Measurements from ENCODE around the gene TBC1D2.
"Not testable (repeated sequence)": the region's sequence is repeated elsewhere in the genome, so short reads cannot be mapped to it uniquely, and the experiment has no call there.

Gene TBC1D2

DNA sequence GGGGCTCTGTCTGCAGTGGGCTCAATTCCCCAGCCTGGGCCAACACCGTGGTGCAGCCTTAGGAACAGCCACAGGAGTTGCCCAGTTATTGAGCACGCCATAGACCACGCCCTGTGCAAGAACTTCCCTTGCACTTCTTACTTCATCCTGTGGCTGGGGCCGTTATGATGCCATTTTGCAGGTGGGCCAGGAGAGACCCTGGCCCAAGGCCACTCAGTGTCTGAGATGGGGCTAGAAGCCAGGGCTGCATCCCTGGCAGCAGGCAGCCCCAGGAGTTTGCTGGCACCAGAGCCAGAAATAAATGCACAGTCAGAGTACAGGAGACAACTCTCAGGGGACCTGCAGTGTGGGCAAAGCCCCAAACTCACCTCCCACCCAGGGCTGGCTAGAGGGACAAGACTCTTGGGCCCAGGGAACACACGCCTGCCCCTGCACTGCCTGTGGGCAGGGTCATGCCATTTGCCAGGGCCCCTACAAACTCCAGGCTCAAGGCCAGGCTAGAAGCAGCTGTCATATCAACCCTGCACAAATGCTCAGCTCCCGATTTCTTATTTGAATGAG, 69.8 kb downstream of the TBC1D2 start:
- no peak for DNase-seq

DNA sequence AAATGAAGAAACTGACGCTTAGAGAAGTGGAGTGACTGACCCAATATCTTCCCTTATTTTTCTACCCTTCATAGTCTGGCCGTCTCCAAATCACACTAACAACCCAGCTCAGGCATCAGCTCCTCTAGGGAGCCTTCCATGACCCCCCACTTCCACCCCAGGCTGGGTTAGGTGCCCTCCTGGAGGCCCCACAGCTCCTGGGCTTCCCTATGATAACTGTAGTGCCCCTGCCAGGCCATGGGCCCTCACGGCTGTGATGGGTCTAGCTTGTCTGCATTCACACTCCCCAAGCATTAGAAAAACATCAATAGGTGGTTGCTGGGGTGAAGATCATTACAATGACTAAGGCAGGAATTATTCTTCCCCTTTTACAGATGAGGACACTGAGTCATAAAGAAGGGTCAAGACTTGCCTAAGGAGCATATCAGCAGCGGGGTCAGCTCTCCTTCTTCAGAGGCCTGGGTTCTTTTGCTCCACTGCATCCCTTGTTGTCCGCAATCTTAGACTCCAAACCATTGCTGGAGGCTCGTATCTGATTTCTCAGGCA, 70.4 kb downstream of the TBC1D2 start:
- no peak for DNase-seq

DNA sequence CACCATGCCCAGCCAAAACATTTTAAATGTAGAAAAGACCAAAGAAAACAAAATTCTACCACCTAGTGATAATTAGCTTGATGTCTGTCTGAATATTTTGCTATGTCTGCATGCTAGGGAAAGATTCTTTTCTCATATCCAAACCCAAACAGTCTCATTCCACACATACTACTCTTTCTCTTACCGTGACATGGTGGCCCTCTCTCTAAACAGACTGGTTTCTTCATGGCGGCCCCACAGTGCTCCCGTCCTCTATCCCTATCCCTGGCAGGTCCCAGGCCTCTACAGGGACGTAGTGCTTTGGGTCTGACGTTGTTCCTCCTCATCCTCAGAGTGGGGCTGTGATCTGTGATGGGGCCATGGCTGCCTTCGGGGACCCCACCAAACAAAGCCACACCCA, 71.1 kb downstream of the TBC1D2 start:
- no peak for DNase-seq

DNA sequence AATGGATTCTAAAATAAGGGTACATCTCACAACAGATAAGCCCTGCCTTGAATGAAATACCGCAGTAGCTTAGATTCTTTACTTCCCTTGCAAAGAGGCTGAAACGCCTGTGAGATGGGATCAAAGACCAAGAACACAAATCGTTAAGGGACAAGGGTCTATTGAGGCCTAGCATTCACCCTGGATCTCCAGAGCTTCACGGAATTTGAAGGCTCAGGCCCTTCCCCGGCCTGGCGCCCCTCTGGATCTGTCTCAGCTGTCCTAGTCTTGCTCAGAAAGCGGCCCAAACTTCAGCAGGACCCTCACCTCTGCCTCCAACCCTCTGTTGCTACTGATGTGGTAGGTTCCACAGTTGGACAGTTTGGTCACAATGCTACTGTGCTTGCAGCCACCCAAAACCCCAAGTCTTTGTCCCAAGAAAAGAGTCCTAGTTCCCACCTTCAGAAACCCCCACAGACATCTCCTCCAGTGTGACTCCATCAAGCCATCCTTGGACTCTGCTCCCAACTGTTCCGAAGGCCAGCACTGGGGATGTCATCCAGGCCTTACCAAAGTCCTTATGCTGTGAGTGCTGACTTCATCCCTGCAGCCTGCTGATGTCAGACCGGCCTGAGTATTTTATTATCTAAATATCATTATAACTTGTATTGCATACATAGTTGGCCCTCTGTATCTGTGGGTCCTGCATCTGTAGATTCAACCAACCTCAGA, 72.4 kb downstream of the TBC1D2 start:
- no peak for DNase-seq

DNA sequence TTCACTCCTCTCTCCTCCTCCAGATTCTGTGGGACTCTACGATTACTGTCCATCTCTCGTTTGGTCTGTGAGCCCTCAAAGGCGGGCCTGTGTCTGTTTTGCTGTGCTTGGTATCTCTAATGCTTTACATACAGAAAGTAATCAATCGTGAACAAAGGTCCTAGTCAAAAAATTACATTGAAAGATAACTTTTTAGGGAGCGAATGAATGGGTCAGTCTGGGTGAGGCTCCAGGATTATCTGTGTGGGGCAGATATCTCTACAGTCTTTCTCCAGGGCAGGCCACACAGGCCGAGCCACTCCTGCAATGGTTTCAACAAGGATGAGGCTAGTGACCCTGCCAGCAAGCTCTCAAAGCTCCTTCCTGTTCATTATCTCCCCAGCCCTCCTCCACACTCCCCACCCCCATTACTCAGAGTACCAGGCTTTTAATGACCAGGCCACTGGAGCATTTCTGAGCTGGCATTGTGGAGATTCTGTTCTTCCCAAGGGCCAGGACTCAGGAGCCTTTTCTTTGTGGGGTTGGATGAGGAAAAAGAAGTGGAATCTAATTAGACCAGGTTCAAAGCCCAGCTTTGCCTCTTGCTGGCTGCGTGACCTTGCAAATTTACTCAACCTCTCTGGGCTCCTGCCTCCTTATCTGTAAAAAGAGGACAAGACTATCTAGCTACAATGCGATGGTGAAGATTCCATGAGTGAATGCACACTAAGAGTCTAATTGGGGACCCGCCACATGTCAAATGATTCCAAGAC, 73.2 kb downstream of the TBC1D2 start:
- DNase-seq, result no peak

DNA sequence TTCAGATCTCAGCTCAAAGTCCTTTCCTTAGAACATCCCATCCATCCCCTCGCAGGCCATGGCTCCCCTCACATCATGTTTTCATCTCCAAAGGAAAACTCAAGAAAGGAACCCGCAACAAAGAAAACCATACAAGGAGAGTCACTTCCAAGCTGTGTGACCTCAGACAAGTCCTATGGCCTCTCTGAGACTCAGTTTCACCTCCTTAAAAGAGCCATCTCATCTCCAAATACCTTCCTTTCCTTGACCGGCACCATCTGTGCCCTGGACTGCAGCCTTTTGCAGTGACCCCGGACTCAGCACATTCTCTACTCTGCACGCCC, 73.7 kb downstream of the TBC1D2 start:
- no peak for DNase-seq

DNA sequence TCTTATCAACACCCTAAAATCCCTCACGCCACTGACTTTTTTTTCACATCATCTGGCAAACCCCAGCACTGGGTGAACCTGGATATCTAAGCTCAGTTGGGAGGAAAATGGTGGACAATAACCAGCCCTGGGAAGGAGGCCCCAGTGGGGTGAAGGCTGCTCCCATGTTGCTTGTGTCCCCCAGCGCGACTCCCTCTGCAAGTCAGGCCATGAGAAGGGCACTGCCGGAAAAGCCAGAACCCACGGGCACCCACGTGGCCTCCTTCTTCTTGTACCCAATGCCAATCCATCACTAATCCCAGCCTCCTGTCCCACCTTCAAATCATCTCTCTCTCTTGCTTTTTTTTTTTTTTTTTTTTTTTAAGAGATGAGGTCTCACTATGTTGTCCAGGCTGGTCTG, 74.5 kb downstream of the TBC1D2 start:
- no peak for DNase-seq

DNA sequence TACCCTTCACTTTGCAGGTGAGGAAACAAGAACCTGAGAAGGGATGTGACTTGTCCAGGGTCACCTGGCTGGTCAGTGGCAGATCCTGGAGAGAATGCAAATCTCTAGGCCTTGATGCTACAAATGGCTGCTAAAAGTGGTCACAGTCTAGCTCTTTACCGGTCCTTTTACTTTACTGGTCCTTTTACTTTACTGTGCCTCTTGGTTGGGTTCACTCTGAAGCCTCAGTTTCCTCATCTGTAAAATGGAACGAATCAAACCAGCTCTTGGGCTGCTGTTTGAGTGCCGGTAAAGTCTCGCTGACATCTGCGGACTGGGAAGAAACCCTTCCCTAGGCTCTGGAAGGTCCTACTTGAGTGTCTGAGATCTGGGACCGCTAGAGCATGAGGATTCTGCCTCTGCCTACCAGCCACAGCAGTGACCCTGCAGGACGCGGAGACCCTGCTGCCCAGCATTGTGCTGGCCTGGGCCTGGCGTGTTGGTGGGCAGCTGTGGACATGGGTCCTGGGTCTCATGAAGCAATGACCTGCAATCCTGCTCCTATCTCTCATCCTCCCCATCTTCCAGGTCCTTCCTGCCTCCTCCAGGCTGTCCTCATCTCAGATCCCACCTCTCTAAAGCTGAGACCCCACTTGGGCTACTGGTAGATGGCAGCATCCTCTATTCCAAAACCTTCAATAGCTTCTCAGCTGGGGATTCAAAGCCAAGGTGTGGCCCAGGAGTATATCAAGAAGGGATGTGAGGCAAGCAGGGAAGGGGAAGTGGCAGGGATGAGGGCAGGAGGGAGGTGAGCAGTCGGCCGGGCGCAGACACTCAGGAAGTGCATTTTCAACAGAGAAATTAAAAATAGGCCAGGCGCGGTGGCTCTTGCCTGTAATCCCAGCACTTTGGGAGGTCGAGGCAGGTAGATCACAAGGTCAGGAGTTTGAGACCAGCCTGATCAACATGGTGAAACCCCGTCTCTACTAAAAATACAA, 76.3 kb downstream of the TBC1D2 start:
- DNase-seq, result no peak

DNA sequence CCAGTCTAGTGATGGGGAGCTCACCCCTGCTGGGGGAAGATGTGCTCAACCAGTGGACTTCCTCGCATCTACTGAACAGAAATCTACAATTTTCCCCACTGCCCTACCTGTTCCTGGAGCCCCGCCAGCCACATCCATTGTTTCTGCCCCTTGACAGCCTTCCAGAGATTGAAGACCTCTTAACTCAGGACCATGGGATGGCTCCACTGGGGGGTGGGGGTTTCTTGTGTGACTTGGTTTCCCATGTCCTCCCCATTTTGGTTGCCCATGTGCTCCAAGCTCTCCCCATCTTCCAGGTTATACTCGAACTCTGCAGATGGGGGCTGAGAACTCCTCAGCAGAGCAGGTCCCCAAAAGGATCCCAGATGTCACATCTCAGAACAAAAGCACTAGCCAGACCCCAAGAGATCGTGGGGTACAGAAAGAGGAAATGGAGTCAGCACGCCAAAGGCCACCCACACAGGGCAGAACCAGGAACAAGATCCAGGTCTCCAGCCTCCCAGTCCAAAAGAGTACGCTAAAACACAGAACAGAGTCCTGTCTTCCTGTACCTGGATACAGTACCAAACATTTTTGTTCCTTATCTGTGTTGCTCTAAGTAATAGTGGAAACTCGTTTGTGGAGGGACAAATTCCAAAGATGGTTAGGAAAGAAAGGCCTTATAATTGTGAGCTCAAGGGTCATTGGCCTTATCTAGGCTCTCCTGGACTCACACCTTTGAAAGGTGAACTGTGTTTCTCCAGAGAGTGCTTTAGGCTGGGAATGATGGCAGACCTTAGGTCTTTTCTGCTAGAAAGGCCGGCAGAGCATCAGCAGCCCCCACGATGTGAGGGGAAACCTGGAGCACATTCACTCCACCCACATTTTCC, 78.8 kb downstream of the TBC1D2 start:
- DNase-seq, result no peak

DNA sequence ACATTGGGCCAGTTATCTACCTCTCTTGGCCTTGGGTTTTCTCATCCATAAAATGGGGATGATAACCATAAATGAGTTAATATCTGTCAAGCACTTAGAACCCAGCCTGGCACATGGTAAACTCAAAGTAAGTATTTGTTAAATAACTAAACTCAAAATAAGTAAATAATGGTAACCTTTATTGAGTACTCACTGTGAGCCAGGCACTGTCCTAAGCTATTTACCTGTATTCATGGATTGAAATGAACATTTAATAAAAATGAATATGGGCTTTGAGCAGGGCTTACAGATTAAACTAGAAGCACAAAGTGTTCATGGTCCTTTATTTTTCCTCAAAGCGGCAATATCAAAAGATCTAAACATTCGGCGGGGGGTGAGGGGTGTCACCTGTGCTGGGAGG, 79.7 kb downstream of the TBC1D2 start:
- DNase-seq, result no peak

DNA sequence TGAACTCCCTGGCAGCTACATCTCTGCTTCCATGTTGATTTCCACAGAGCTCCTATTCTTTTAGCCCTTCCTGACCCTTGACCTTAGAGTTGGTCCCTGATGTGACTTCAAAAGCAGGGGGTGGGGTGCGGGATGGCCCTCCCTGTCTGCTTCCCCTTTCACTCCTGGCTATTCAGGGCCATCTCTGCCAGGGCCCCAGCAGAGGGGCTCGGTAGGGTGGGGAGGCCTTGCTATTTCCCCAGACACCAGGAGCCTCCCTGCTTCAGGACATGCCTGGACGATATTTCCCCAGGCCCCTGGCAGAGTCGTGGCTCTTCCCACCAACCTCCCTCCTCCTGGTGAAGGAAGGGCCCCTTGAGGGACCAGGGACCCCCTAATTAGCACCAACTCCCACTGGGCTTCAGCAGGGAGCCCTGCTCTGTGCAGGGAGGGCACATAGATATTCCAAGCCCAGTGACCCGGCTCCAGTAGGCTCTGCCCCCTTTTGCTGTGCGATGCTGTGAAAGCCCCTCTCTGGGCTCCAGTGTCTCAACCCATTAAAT, 80.3 kb downstream of the TBC1D2 start:
- DNase-seq, result no peak

DNA sequence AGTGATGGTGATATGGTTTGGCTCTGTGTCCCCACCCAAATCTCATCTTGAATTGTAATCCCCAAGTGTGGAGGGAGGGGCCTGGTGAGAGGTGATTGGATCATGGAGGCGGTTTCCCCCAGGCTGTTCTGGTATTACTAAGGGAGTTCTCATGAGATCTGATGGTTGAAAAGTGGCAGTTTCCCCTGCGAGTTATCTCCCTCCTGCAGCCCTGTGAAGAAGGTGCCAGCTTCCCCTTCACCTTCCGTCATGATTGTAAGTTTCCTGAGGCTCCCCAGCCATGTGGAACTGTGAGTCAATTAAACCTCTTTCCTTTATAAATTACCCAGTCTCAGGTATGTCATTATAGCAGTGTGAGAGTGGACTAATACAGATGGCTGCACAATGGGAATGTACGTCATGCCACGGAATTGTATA, 80.9 kb downstream of the TBC1D2 start:
- not testable (repeated sequence) for DNase-seq

DNA sequence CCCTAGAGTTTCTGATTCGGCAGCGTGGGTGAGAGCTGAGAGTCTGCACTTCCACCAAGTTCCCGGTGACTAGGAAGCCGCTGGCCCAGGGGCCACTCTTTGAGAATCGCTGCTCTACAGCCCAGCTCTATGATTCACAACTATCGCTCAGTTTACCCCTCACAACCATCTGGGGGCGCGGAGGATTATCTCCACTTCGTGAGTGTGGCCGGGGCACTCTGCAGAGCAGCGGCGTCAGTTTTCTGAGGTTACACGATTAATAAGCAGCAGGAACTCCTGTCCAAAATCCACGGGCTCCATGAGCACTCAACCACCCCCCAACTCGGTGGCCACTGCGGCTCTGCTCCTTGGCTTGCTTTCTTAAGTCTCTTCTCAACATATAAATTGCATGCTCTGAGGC, 82.3 kb downstream of the TBC1D2 start:
- no peak for DNase-seq

DNA sequence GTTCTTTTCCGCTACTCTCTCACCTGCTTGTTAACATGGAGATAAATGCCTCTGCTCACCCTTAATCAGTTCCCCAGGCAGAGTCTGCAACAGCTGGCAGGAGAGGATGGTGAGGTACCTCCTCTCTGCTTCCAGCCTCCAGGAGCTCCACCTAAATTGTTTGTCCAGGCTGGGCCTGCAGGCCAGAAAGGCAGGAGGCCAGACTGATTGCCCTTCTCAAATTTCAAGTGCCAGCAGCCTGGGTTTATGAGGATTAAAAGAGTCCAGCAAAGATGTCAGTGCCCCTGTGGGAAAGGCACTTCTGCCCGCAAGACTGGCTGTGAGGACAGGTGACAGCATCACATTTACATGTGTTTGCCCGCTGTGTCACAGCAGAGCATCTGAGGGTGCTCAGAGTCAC, 82.8 kb downstream of the TBC1D2 start:
- no peak for DNase-seq

DNA sequence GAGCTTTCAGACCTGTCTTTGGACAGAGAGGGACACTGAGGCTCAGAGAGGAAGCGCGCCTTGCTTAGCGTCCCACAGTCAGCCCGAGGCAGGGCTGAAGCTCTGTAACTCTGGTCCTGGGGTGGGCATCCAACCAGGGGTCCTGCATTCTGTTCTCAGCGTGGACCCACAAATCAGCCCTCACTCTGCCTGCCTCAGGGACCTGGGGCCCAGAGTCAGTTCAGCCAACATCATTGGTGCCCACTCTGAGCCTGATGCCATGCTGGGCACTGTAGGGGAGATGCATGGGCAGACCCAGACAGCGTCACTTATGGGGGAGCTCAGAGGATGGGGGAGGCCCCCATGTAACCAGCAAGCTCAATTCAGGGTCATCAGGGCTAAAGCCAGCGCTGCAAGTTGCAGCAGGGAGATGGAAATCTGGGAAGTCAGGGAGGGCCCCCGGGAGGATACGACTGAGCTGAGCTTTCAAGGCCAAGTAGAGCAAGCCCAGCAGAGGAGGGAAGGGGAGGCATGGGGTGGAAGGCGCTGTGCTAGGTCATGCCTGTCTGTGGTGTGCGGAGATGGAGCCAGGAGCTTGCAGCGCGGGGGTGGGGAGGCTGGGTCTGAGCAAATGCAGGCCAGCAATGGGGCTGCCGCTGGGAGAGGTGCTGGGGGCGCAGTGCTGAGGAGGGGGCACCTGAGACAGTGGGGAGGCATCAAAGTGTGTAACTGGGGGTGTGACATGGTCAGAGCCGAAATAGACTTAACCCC, 84.1 kb downstream of the TBC1D2 start:
- DNase-seq, result no peak

DNA sequence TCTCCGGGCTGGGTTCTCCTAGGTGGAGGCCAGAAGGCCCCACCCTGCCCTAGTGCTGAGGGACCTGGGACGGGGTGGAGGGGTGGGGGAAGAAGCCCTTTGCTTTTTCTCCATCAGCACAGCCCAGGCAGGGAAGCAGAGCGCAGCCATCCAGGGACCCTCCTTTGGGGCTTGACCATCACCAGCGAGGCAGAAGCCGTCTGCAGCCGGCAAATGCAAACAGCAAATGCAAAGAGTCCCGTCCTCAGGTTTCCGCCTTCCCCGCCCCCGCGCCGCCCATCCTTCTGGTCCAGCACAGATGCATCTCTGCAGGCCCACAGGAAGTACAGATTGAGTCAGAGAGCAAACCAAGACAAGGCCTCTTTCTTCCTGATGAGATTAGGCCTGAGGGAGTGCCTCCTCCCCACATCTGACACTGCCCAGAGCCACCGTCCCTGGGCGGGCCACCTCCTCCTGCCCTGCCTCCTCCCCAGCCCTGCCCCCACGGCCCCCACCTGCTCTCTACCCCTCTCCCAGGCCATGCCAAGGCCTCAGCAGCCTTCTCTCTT, 86.4 kb downstream of the TBC1D2 start:
- peak in 3 of 5 experiments; percentile 21 to 90 (median 26) for DNase-seq

DNA sequence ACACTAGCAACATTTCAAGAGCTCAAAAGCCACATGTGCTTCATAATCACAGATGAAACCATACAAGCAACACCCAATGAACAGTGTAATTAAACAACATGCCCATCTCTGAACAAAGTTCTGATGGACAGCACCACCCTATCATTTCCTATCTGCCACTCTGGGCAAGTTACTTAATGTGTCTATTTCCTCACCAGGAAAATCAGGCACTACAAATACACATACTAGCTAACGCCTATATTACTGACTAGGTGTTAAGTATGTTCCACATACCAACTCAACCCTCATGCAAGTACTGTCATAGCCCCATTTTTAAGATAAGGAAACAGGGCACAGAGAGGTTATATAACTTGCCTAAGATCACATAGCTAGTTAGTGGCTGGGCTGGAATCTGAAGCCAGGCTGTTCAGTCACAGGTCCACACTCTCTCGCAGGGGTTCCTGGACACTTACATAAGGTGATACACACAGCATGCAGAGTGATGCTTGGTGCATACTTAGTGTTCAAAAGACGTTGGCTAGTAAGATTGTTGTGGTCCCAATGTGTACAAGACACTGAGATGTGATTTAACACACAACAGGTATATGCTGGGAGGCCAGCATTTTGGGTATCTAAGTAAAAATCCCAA, 87.2 kb downstream of the TBC1D2 start:
- peak in 1 of 5 experiments; percentile 35 for DNase-seq

DNA sequence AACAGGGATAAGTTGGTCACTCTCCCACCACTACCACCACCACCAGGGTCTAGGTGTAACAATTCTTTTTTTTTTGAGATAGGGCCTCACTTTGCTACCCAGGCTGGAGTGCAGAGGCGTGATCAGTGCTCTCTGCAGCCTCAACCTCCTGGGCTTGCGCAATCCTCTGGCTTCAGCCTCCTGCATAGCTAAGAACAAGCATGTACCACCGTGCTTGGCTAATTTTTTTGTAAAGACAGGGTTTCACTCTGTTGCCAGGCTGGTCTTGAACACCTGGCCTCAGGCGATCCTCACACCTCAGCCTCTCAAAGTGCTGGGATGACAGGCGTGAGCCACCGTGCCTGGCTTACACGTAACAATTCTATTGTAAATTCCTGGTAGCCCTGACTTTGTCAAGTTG, 90.5 kb downstream of the TBC1D2 start:
- DNase-seq, result no peak

DNA sequence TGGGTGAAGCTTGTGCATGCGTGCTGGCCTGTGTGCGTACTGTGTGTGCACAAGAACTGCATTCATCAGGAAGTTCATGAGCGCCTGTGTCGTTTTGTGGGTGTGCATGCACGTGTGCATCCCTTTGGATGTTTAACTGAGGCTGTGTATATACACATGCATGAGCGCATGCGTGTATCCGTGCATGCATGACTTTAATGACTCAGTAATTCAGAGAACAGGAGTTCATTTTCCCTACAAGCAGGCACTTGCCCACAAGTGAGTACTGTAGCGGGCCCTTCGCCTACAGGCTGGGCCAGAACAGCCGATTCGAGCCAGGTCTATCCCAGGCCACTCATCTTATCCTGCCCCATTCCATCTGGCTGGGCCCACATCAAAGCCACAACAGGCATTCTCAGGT, 92.8 kb downstream of the TBC1D2 start:
- DNase-seq, result no peak

DNA sequence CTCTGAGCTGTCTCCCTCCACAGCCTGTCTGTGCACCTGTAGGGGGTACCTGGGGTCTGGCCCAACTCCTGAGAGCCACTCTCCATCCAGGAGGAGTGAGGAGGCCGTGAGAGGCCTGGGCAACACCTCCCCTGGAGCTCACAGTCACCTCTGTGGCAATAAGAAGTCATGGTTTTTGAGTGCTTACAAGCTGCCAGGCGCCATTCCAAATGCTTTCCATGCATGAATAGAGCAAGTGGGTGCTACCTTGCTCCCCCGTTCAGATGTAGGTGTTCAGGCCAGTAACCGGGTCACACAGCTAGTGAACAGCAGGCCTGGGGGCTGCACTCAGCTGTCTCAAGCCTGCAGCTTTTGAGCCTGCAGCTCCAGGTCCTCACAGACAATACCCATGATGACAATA, 93.6 kb downstream of the TBC1D2 start:
- DNase-seq, result no peak
